H1 (cell line): ENCODE data around the gene MTARC1. TPM values are rescaled to one million over a fixed set of nuclear protein-coding genes. Genes with fewer than 3 reads are reported as not detected.

Source experiments
- POLR2A ChIP-seq, 2 experiments: IDR thresholded peaks; 1 replicate in 1 of 2; 2 replicates in 1 of 2; pipeline ENCODE4 v1.6.1; 2011; ENCODE audit warnings: low read depth in 2 of 2, low read length in 2 of 2, mild to moderate bottlenecking in 2 of 2; ENCODE audit errors: control extremely low read depth in 1 of 2
- POU5F1 ChIP-seq: IDR thresholded peaks from 2 replicates; pipeline ENCODE4 v1.6.1; 2011; ENCODE audit warnings: low read depth, mild to moderate bottlenecking, low read length, moderate library complexity
- polyA plus RNA-seq, 7 experiments: library from polyadenylated mRNA; depleted of rRNA in 3 of 7; stranded (reverse) in 5 of 7; unstranded in 2 of 7; fragments of >200 nt in 5 of 7; fragments of 200-250 nt in 2 of 7; gene quantifications; 1 replicate in 5 of 7; 2 replicates in 1 of 7; 4 replicates in 1 of 7; pipeline versions ENCODE4 v1.2.1 to v1.2.3, GENCODE V29; 2011 to 2013; ENCODE audit warnings: missing spikeins in 2 of 7, mixed read lengths in 2 of 7
- total RNA-seq: library from RNA; stranded (reverse); fragmentation: NEBNext Ultra II Directional; extraction: Animal tissue kit (Norgen Biotek cat#: 25700); gene quantifications from 2 replicates; pipeline ENCODE4 v1.2.1, GENCODE V29; 2021

The MTARC1 gene
- total and polyA plus RNA-seq, 2 of the 8 experiments (the other 6 are each of a cell fraction or from before 2014, with no cell fraction given): 17.2 to 46.2 TPM

- no peak for TF ChIP-seq POU5F1
- no peak for TF ChIP-seq POLR2A (IDR thresholded peaks at IDR 0.05; ENCODE audit: control extremely low read depth in 1 of 2, low read depth in 2 of 2, low read length in 2 of 2)
- TF ChIP-seq, all 59 proteins: peak for 3
These were observed 716 bp upstream of the MTARC1 start (continued) for GRCh38 chr1:220786057-220786336.
